Ovary (tissue), 9 donors: ENCODE data around the gene TASL. TPM values are rescaled to one million over a fixed set of nuclear protein-coding genes. Genes with fewer than 3 reads are reported as not detected.
"Not testable (repeated sequence)": the region's sequence is repeated elsewhere in the genome, so short reads cannot be mapped to it uniquely, and the experiment has no call there.

ENCODE experiments used
- DNase-seq, 5 donors: peaks; one replicate each; pipeline ENCODE4 v3.0.0-alpha.2; 2019 to 2020
- H3K27ac ChIP-seq, 2 donors: fragments of 200-600 bp; one replicate each; pipeline versions ENCODE4 v1.5.1 to v1.8.0; 2019 to 2022
- H3K27me3 ChIP-seq: fragments of 200-600 bp; one replicate; pipeline ENCODE4 v1.8.0; 2022
- H3K36me3 ChIP-seq: fragments of 200-600 bp; sonication (generic); one replicate; pipeline ENCODE4 v1.5.1; 2019
- H3K4me1 ChIP-seq: one replicate; pipeline ENCODE4 v1.8.1; 2013; ENCODE audit warnings: mild to moderate bottlenecking, moderate library complexity; ENCODE audit not compliant: insufficient read depth
- H3K4me3 ChIP-seq: fragments of 200-600 bp; sonication (generic); one replicate; pipeline ENCODE4 v1.5.1; 2017
- H3K9me3 ChIP-seq, 2 donors: fragments of 200-600 bp in 1 of 2; sonication (generic) in 1 of 2; one replicate each; pipeline versions ENCODE4 v1.5.1 to v1.8.1; 2013 to 2019; ENCODE audit warnings: mild to moderate bottlenecking in 1 of 2, moderate library complexity in 1 of 2
- EP300 ChIP-seq: sonication (generic); formaldehyde crosslinking; IDR thresholded peaks from one replicate; pipeline ENCODE4 v1.6.1; 2017; ENCODE audit warnings: antibody characterized with exemption
- POLR2A ChIP-seq: fragments of 450-650 bp; IDR thresholded peaks from one replicate; pipeline ENCODE4 v1.6.1; 2017; ENCODE audit warnings: antibody characterized with exemption, mild to moderate bottlenecking, moderate library complexity
- WGBS, 3 donors: extraction: QIAGEN DNeasy Blood & Tissue Kit in 1 of 3; methylation state at CpG; one replicate each; pipeline versions ENCODE4 v1.1.5 to v1.1.7; 2013 to 2017; 5-methylcytosine and 5-hydroxymethylcytosine counted together
- intact Hi-C, 4 donors: fragments of 100-400 bp; cut with DNase I; formaldehyde crosslinking; loops; one replicate each; pipeline versions ENCODE4 v1.11.0 to v1.15.1; 2022 to 2023
- polyA plus RNA-seq, 2 donors: library from polyadenylated mRNA; stranded (reverse); fragments of 200-250 nt in 1 of 2; fragments of 350-450 nt in 1 of 2; fragmentation: Illumina TruSeq in 1 of 2; extraction: RNeasy Lipid Tissue Mini Kit (QIAGEN cat#74804) in 1 of 2; gene quantifications; one replicate each; pipeline ENCODE4 v1.2.3, GENCODE V29; 2013 to 2014
- total RNA-seq, 7 donors: library from RNA; depleted of rRNA in 2 of 7; stranded (reverse); fragments of >200 nt in 2 of 7; fragmentation: NEBNext Ultra II Directional in 3 of 7; extraction: Animal tissue kit (Norgen Biotek cat#: 25700) in 3 of 7; gene quantifications; one replicate each; pipeline versions ENCODE4 v1.1.0 to v1.2.4, GENCODE V29; 2016 to 2023
- TF ChIP-seq, protein P1 (sequence below), 3 donors: fragments of 450-650 bp in 2 of 3; fragments of 200-600 bp in 1 of 3; IDR thresholded peaks; one replicate each; pipeline versions ENCODE4 v1.5.1 to v1.8.0; 2016 to 2022; ENCODE audit warnings: antibody characterized with exemption in 3 of 3, mild to moderate bottlenecking in 1 of 3
- donor health status: DM: no; HTN: no; CAD: no; lungs with moderate emphysema.
- donor health status: DM: no; HTN: no; CAD: no.
- donor health status: Bipolar disorder and iron deficiency.
- donor health status: DM: yes; HTN: yes; CAD: no.
- donor health status: DM: no; HTN: no; CAD: no.
- donor health status: DM: yes; HTN: yes; CAD: no.

TASL gene
- total and polyA plus RNA-seq, 9 donors = 0.10 to 2.2 (median 0.21) TPM; not detected in 1

DNA sequence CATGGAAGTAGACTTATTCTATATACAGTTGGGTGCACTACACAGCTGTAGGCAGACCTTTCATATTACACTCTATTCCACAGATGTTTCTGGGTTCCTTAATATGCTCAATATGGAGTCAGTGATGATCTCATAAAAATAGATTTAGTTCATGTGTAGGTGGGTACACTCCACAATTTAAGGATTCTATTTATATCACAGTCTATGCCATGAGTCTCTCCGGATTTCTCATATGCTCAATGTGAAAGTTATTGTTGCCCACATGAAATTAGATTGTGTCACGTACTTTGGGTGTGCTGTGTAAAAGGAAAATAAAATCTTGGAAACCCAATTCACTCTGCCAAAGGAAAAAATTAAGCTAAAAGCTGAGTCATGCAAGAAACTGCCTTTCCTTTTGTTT is 32.5 kb upstream of the TASL start:
- TF ChIP-seq, protein P1, sequence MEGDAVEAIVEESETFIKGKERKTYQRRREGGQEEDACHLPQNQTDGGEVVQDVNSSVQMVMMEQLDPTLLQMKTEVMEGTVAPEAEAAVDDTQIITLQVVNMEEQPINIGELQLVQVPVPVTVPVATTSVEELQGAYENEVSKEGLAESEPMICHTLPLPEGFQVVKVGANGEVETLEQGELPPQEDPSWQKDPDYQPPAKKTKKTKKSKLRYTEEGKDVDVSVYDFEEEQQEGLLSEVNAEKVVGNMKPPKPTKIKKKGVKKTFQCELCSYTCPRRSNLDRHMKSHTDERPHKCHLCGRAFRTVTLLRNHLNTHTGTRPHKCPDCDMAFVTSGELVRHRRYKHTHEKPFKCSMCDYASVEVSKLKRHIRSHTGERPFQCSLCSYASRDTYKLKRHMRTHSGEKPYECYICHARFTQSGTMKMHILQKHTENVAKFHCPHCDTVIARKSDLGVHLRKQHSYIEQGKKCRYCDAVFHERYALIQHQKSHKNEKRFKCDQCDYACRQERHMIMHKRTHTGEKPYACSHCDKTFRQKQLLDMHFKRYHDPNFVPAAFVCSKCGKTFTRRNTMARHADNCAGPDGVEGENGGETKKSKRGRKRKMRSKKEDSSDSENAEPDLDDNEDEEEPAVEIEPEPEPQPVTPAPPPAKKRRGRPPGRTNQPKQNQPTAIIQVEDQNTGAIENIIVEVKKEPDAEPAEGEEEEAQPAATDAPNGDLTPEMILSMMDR (IDR thresholded peaks at IDR 0.05) = no peak
- TF ChIP-seq POLR2A (no peak), EP300 (no peak)
- no peak overlapping the region for H3K27ac ChIP-seq
- H3K4me1 ChIP-seq = no peaks in the 10 kb centered on the region
- DNase-seq = no peak
- H3K4me3 ChIP-seq = no peak overlapping the region
- H3K36me3 ChIP-seq = no peaks in the 10 kb centered on the region
- WGBS, 3 donors = 51 to 55% (median 52%) methylated on average over 2 of the region's 2 CpGs
- H3K9me3 ChIP-seq = no peaks in the 10 kb centered on the region
- H3K27me3 ChIP-seq = no peaks in the 10 kb centered on the region
- intact Hi-C loops = no loop called here

GRCh38 chrX:30607155-30607554 is 29.6 kb upstream of the TASL start:
- Histone ChIP-seq H3K4me1 (no peaks in the 10 kb centered on the region), H3K9me3 (no peaks in the 10 kb centered on the region), H3K4me3 (no peak overlapping the region), H3K27ac (no peak overlapping the region), H3K36me3 (no peaks in the 10 kb centered on the region), H3K27me3 (no peaks in the 10 kb centered on the region)
- DNase-seq = no peak
- intact Hi-C loops = no loop called here
- TF ChIP-seq, protein P1 (IDR thresholded peaks at IDR 0.05) = no peak
- TF ChIP-seq EP300 (no peak), POLR2A (no peak)
- 28 to 41% (median 32%) methylated on average over 1 of the region's 1 CpG for WGBS, 3 donors

DNA sequence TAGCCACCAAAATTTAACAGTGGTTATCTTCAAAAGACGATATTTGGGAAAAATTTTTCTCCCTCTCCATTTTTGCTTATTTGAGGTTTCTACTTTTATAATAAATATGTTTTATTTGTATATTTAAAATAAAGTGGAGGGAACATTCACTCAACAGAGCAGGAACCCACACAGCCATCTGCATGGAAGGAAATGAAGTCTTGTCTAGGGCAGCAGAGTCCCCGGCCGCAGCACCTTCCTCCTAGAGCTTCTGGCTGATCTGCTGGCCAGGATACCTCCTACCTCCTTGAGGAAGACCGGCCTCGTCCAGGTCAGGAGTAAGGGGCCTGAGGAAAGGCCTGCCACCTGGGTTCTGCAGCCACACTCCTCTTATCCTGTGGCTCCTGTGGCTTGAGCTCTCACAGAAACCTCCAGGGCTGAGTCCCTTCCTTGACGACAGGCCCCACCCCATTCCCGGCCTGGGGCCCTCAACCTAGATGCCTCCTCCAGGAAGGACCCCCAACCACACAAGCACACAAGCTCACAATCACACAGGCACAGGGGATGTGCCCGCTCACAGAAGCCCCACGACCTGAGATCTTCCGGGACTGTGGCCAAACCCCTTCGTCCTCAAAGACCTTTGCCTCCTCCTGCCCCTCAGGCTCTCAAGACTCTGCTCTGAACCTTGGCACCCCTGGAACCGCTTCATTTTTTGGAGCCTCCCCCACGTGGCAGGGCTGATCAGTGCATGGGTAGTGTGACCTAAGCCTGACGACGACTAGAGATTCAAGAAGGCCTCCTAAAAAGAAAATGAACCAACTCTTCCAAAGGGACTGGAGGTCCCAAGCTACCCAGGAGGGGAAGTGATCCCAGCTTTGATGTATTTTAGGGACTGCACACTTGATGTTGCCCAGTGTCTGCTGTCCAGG is 23.0 kb upstream of the TASL start:
- DNase-seq, H3K4me3 ChIP-seq, H3K27me3 ChIP-seq, intact Hi-C loops, H3K9me3 ChIP-seq, H3K27ac ChIP-seq, H3K36me3 ChIP-seq, H3K4me1 ChIP-seq: not testable (repeated sequence)
- 68 to 75% (median 72%) methylated on average over 6 to 7 of the region's 15 CpGs for WGBS, 3 donors

GRCh38 chrX:30597216-30598012 is 19.8 kb upstream of the TASL start:
- Histone ChIP-seq H3K9me3 (no peaks in the 10 kb centered on the region), H3K4me1 (no peaks in the 10 kb centered on the region), H3K27ac (no peak overlapping the region), H3K27me3 (no peaks in the 10 kb centered on the region), H3K36me3 (no peaks in the 10 kb centered on the region), H3K4me3 (no peak overlapping the region)
- intact Hi-C loops = no loop called here
- DNase-seq = no peak
- TF ChIP-seq POLR2A = no peak
- TF ChIP-seq, protein P1 (IDR thresholded peaks at IDR 0.05) = no peak
- TF ChIP-seq EP300 = no peak
- WGBS, 3 donors = 65 to 73% (median 66%) methylated on average over 4 of the region's 4 CpGs
